OCI-LY3 (cell line): ENCODE results near the gene CADPS2.

ENCODE experiments used
- H2AFZ ChIP-seq: fragments of 200-600, 300-600 bp; shearing (Covaris generic); 2 replicates; pipeline ENCODE4 v1.6.0; 2014; ENCODE audit warnings: antibody characterized with exemption, low read depth, low read length
- H3K27ac ChIP-seq: fragments of 200-600, 300-600 bp; sonication (generic); 2 replicates; pipeline ENCODE4 v1.5.1; 2014; ENCODE audit warnings: mild to moderate bottlenecking, low read length, moderate library complexity, mixed read lengths
- H3K27me3 ChIP-seq: fragments of 200-600, 300-600 bp; sonication (generic); 2 replicates; pipeline ENCODE4 v1.6.1; 2014; ENCODE audit warnings: low read depth, low read length, mixed read lengths
- H3K36me3 ChIP-seq: fragments of 200-600, 300-600 bp; sonication (generic); replicated peaks from 2 replicates; pipeline ENCODE3; 2014; ENCODE audit warnings: low read depth, low read length, mixed read lengths
- H3K4me1 ChIP-seq: fragments of 300-600, 200-600 bp; sonication (generic); 2 replicates; pipeline ENCODE4 v1.6.1; 2014; ENCODE audit warnings: low read length, mixed read lengths
- H3K4me2 ChIP-seq: fragments of 200-600, 300-600 bp; sonication (generic); 2 replicates; pipeline ENCODE4 v1.6.1; 2014; ENCODE audit warnings: low read length, mixed read lengths
- H3K4me3 ChIP-seq: fragments of 300-600, 200-600 bp; sonication (generic); 2 replicates; pipeline ENCODE4 v1.5.1; 2014; ENCODE audit warnings: antibody characterized with exemption, mild to moderate bottlenecking, low read length, moderate library complexity
- H3K79me2 ChIP-seq: fragments of 300-600, 200-600 bp; shearing (Covaris generic); 2 replicates; pipeline ENCODE4 v1.6.1; 2014; ENCODE audit warnings: mild to moderate bottlenecking, low read length, mixed read lengths
- H3K9ac ChIP-seq: fragments of 300-600, 200-600 bp; shearing (Covaris generic); 2 replicates; pipeline ENCODE4 v1.6.0; 2014; ENCODE audit warnings: mild to moderate bottlenecking, low read length, moderate library complexity
- H3K9me3 ChIP-seq: fragments of 200-600, 300-600 bp; shearing (Covaris generic); 2 replicates; pipeline ENCODE4 v1.6.1; 2014; ENCODE audit warnings: low read length, mixed read lengths; ENCODE audit not compliant: insufficient read depth
- H4K20me1 ChIP-seq: fragments of 200-600, 300-600 bp; sonication (generic); 2 replicates; pipeline ENCODE4 v1.6.1; 2016; ENCODE audit warnings: low read length, mixed read lengths; ENCODE audit not compliant: insufficient read depth
- EZH2phosphoT487 ChIP-seq: fragments of 200-600 bp; shearing (Covaris generic); IDR thresholded peaks from 2 replicates; pipeline ENCODE4 v1.6.1; 2018; ENCODE audit warnings: antibody characterized with exemption, mixed run types, low read depth
- TF ChIP-seq, protein P1 (sequence below): fragments of 200-600, 300-600 bp; sonication (generic); IDR thresholded peaks from 2 replicates; pipeline ENCODE4 v1.5.1; 2014; ENCODE audit warnings: antibody characterized with exemption, low read length, low read depth

Gene CADPS2

DNA sequence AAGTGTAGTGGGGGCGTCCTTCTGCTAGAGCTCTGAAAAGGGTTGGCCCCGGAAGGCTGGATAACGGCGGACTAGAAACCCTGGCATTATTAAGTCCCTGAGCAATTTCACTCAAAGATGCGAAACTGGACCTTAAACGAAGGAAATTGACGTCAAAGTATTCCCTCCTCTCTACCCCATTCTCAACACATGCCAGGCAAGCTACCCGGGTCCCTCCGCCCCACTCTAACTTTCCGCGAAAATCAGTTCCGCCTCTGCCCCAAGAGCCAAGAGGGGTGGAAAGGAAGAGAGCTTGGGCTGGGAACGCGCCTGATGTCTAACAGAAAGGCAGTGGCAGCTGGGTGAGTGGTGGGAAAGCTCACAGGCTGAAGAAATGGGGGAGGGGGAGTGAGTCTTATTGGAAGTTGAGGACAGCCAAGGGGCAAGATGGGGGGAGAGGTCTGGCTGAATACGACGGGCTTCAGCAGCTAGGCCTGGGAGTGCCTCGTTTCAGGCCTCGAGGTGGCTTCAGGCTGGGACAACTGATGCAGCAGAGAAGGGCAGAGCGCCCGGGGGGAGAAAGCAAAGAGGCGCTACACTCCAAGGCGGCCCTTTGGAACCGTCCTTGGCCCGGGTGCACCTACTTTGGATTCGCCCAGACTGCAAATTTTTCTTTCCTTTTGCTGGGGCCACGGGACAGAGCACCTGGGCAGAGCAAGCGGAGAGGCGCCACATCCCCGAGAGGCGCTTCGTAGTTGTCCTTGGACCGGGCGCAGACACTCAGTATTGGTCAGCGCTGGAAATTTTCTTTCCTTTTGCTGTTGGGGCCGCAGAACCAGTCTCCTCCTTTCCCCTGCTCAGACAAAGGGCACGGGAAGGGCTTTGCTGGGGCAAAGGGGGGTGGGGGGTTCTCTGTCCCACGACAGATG lies 579.7 kb downstream of the CADPS2 start:
- Histone ChIP-seq H3K4me2 (no peak overlapping the region), H2AFZ (no peak overlapping the region), H3K4me3 (no peak overlapping the region)

DNA sequence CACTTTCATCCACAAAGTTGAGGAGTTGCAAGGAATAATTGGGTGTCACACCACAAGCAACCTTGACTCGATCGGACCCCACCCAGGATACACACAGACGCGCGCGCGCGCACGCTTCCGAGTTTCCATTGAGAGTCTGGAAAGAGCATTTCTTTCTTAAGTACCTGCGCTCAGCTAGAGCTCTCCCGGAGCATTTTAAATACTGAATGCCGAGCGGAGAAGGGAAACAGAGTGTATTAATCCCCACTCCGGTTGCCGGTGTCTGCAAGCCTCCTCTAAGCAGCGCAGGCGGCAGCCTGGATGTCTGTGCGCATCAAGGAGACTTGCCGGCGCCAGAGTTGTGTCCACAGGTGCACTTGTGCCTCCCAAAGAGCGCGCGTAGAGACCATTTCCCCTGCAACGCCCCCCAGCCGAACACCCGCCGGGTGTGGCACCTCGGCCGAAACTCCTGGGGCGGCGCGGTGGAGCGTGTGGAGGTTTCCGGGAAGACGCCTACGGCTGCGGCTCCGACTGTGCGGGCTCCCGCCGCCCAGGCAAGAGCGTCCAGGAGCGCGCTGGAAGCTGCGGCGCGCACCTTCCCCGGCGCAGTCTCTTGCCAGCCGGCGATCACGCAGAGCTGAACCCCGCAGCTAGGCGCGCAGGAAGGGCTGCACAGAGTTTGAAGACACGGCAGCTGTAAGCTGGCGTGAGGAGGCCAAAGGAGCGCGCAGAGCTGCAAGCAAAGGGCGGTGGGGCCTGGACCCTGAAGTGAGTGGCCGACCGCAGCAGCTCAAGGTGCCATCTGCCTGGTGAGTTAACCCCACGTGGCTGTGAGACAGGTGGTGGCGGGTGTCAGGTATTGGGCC lies 580.6 kb downstream of the CADPS2 start:
- TF ChIP-seq, protein P1, sequence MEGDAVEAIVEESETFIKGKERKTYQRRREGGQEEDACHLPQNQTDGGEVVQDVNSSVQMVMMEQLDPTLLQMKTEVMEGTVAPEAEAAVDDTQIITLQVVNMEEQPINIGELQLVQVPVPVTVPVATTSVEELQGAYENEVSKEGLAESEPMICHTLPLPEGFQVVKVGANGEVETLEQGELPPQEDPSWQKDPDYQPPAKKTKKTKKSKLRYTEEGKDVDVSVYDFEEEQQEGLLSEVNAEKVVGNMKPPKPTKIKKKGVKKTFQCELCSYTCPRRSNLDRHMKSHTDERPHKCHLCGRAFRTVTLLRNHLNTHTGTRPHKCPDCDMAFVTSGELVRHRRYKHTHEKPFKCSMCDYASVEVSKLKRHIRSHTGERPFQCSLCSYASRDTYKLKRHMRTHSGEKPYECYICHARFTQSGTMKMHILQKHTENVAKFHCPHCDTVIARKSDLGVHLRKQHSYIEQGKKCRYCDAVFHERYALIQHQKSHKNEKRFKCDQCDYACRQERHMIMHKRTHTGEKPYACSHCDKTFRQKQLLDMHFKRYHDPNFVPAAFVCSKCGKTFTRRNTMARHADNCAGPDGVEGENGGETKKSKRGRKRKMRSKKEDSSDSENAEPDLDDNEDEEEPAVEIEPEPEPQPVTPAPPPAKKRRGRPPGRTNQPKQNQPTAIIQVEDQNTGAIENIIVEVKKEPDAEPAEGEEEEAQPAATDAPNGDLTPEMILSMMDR, result no peak
- TF ChIP-seq EZH2phosphoT487, result no peak
- H3K4me1 ChIP-seq, result no peaks in the 10 kb centered on the region
- H4K20me1 ChIP-seq, result no peaks in the 10 kb centered on the region
- no peak overlapping the region for H3K9ac ChIP-seq
- H3K27ac ChIP-seq, result no peak overlapping the region
- H3K9me3 ChIP-seq, result no peaks in the 10 kb centered on the region
- no peak overlapping the region for H2AFZ ChIP-seq
- no peaks in the 10 kb centered on the region for H3K27me3 ChIP-seq
- H3K4me2 ChIP-seq, result no peak overlapping the region
- no peaks in the 10 kb centered on the region for H3K36me3 ChIP-seq
- no peak overlapping the region for H3K4me3 ChIP-seq
- H3K79me2 ChIP-seq, result no peaks in the 10 kb centered on the region

More for the DNA sequence above, 579.7 kb downstream of the CADPS2 start:
- no peaks in the 10 kb centered on the region for H3K4me1 ChIP-seq
- no peak overlapping the region for H3K27ac ChIP-seq
- TF ChIP-seq, protein P1, result no peak
- no peak for TF ChIP-seq EZH2phosphoT487
- no peaks in the 10 kb centered on the region for H3K79me2 ChIP-seq
- H3K36me3 ChIP-seq, result no peaks in the 10 kb centered on the region
- no peaks in the 10 kb centered on the region for H3K9me3 ChIP-seq
- no peak overlapping the region for H3K9ac ChIP-seq
- H4K20me1 ChIP-seq, result no peaks in the 10 kb centered on the region
- no peaks in the 10 kb centered on the region for H3K27me3 ChIP-seq

DNA sequence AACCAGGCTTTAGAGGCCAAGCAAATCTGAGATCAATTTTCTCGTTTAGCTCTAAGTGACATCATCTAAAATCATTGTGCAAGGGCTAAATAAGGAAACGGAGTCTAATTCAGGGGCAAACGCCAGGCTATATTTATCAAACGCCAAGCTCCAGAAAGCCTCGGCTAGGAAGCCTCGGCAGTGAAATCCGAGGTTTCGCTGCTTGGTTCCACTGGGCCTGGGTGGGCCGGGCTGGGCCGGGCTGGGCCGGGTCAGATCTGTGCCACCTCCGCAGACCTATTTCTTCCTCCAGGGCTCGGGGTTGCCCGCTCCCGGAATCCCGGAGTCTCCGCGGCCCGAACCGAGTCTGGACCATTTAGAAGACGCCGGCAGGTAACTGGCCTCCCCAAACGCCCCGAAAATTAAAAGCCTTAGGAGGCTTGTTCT lies 581.3 kb downstream of the CADPS2 start:
- H3K9me3 ChIP-seq, result no peaks in the 10 kb centered on the region
- no peak overlapping the region for H3K27ac ChIP-seq
- no peaks in the 10 kb centered on the region for H3K27me3 ChIP-seq
- H3K9ac ChIP-seq, result no peak overlapping the region
- H3K4me1 ChIP-seq, result no peaks in the 10 kb centered on the region
- no peaks in the 10 kb centered on the region for H4K20me1 ChIP-seq
- no peaks in the 10 kb centered on the region for H3K79me2 ChIP-seq
- H3K36me3 ChIP-seq, result no peaks in the 10 kb centered on the region
- H2AFZ ChIP-seq, result no peak overlapping the region
- no peak overlapping the region for H3K4me3 ChIP-seq
- TF ChIP-seq, protein P1, result no peak
- no peak for TF ChIP-seq EZH2phosphoT487
- no peak overlapping the region for H3K4me2 ChIP-seq
